K562 (cell line): ENCODE results near the gene MSI1. TPM values are rescaled to one million over a fixed set of nuclear protein-coding genes. Genes with fewer than 3 reads are reported as not detected.

Experiments
- ATAC-seq: fragments of 200-7000 bp; cut with Tn5 transposase; 3 replicates; pipeline ENCODE4 v1.9.1; 2020; ENCODE audit warnings: moderate library complexity
- BruUV-seq: library from RNA; stranded (reverse); fragments of 400-500 nt; replicated peaks from 2 replicates; lab custom pipeline; 2021; lab: Mats Ljungman, UMichigan
- CTCF ChIA-PET: fragments of 300-600 bp; formaldehyde crosslinking; extraction: SDS; loops from one replicate; lab custom pipeline; 2021; ENCODE audit warnings: low intra/inter-chr PET ratio; lab: Yijun Ruan, JAX
- POLR2A ChIA-PET: fragments of 300-600, 350-650 bp; sonication (Branson Sonifier 250); formaldehyde crosslinking; extraction: SDS; loops from one replicate; lab custom pipeline; 2021; ENCODE audit warnings: antibody characterized with exemption, inconsistent platforms; lab: Yijun Ruan, JAX
- DNase-seq, 4 experiments: peaks; one replicate each; pipeline versions ENCODE4 v3.0.0 to v3.0.0-alpha.2; 2011 to 2018; ENCODE audit warnings: low spot score in 3 of 4, mixed read lengths in 3 of 4; ENCODE audit errors: extremely low read depth in 1 of 4
- FAIRE-seq: peaks from 2 replicates; lab custom pipeline; 2011; peaks lifted over from hg19 to GRCh38; lab: Jason Lieb, UNC
- H2AFZ ChIP-seq: 2 replicates; pipeline ENCODE4 v1.6.0; 2011; ENCODE audit warnings: low read depth, low read length, control low read depth, inconsistent platforms
- H3K27ac ChIP-seq: fragments of 200-600 bp; 3 replicates; pipeline ENCODE4 v1.8.0; 2011; ENCODE audit warnings: low read depth, mild to moderate bottlenecking, control low read depth, inconsistent platforms, low read length, moderate library complexity, mixed read lengths; ENCODE audit errors: extremely low read depth
- H3K27me3 ChIP-seq, 2 experiments: fragments of 300-600 bp in 1 of 2; 2 replicates in 1 of 2; 3 replicates in 1 of 2; pipeline versions ENCODE4 v1.6.0 to v1.8.0; 2011; ENCODE audit warnings: inconsistent platforms in 2 of 2, low read length in 2 of 2, mild to moderate bottlenecking in 1 of 2, mixed read lengths in 1 of 2, moderate library complexity in 1 of 2; ENCODE audit not compliant: control insufficient read depth in 2 of 2, insufficient read depth in 2 of 2
- H3K36me3 ChIP-seq: fragments of 300-600 bp; 3 replicates; pipeline ENCODE4 v1.8.0; 2011; ENCODE audit warnings: mild to moderate bottlenecking, low read length, inconsistent platforms; ENCODE audit not compliant: control insufficient read depth, insufficient read depth
- H3K4me1 ChIP-seq, 2 experiments: fragments of 200-600 bp in 1 of 2; replicated peaks in 1 of 2; 2 replicates in 1 of 2; 3 replicates in 1 of 2; pipeline versions ENCODE4 v1.5.1 to v1.8.0; 2011; ENCODE audit warnings: inconsistent platforms in 2 of 2, low read length in 2 of 2, mild to moderate bottlenecking in 1 of 2, mixed read lengths in 1 of 2, moderate library complexity in 1 of 2; ENCODE audit not compliant: control insufficient read depth in 2 of 2, insufficient read depth in 2 of 2
- H3K4me2 ChIP-seq: 2 replicates; pipeline ENCODE4 v1.6.1; 2011; ENCODE audit warnings: low read length, control low read depth, inconsistent platforms, mixed read lengths; ENCODE audit not compliant: insufficient read depth
- H3K4me3 ChIP-seq: fragments of 200-600 bp; sonication (generic), shearing (Covaris generic); 2 replicates; pipeline ENCODE4 v1.5.1; 2016; ENCODE audit warnings: control low read depth, inconsistent platforms
- H3K79me2 ChIP-seq: fragments of 200-600 bp; 3 replicates; pipeline ENCODE4 v1.8.0; 2011; ENCODE audit warnings: low read length, inconsistent platforms; ENCODE audit not compliant: control insufficient read depth, insufficient read depth
- H3K9ac ChIP-seq, 2 experiments: 2 replicates each; pipeline versions ENCODE4 v1.6.0 to v1.6.1; 2011; ENCODE audit warnings: low read depth in 2 of 2, low read length in 2 of 2, control low read depth in 1 of 2, inconsistent platforms in 1 of 2, mild to moderate bottlenecking in 1 of 2, mixed read lengths in 1 of 2; ENCODE audit not compliant: insufficient read depth in 1 of 2
- H3K9me1 ChIP-seq: one replicate; pipeline ENCODE4 v1.6.0; 2011; ENCODE audit warnings: inconsistent platforms, mild to moderate bottlenecking, low read length, moderate library complexity; ENCODE audit not compliant: control insufficient read depth, insufficient read depth
- H3K9me3 ChIP-seq: replicated peaks from 2 replicates; pipeline ENCODE4 v1.5.1; 2011; ENCODE audit warnings: low read depth, low read length, inconsistent platforms; ENCODE audit not compliant: control insufficient read depth, insufficient read depth
- H4K20me1 ChIP-seq: replicated peaks from 2 replicates; pipeline ENCODE4 v1.6.1; 2011; ENCODE audit warnings: low read length, inconsistent platforms, mixed read lengths; ENCODE audit not compliant: control insufficient read depth, insufficient read depth
- HOMEZ ChIP-seq: fragments of 250-450 bp; sonication (Bioruptor Pico); IDR thresholded peaks from 2 replicates; pipeline ENCODE4 v1.4.0; 2020; ENCODE audit warnings: mild to moderate bottlenecking, moderate library complexity
- MTA2 ChIP-seq: fragments of 450-650 bp; IDR thresholded peaks from 2 replicates; pipeline ENCODE4 v1.6.1; 2016; ENCODE audit warnings: low read depth
- PCBP1 ChIP-seq: fragments of 200-400 bp; formaldehyde crosslinking; IDR thresholded peaks from 2 replicates; pipeline ENCODE4 v1.6.1; 2018; ENCODE audit warnings: mild to moderate bottlenecking, low read depth, low read length; ENCODE audit not compliant: poor library complexity, severe bottlenecking
- RBM39 ChIP-seq: fragments of 200-400 bp; formaldehyde crosslinking; optimal IDR thresholded peaks from 2 replicates; pipeline ENCODE3; 2018; ENCODE audit warnings: low read depth, low read length
- RFX7 ChIP-seq: fragments of 250-450 bp; sonication (Bioruptor Pico); IDR thresholded peaks from 2 replicates; pipeline ENCODE4 v1.5.1; 2021; ENCODE audit warnings: mild to moderate bottlenecking
- SIX5 ChIP-seq, 2 experiments: IDR thresholded peaks; 2 replicates each; pipeline ENCODE4 v1.6.1; 2011; ENCODE audit warnings: low read length in 2 of 2, borderline replicate concordance in 1 of 2, low read depth in 1 of 2, mild to moderate bottlenecking in 1 of 2, moderate library complexity in 1 of 2; ENCODE audit not compliant: insufficient read depth in 1 of 2
- ZBTB8A ChIP-seq: fragments of 450-650 bp; IDR thresholded peaks from 2 replicates; pipeline ENCODE4 v1.6.1; 2018; ENCODE audit warnings: mild to moderate bottlenecking, moderate library complexity; ENCODE audit not compliant: partially characterized antibody
- ZC3H8 ChIP-seq: fragments of 450-650 bp; IDR thresholded peaks from 2 replicates; pipeline ENCODE4 v1.6.1; 2017
- ZKSCAN1 ChIP-seq: fragments of 150-350 bp; IDR thresholded peaks from 2 replicates; pipeline ENCODE4 v1.6.1; 2016; ENCODE audit warnings: low read depth, low read length
- ZNF263 ChIP-seq: sonication (generic); formaldehyde crosslinking; IDR thresholded peaks from 2 replicates; pipeline ENCODE4 v1.8.0; 2022; ENCODE audit warnings: mild to moderate bottlenecking, missing genetic modification reagents, borderline replicate concordance
- ZNF561 ChIP-seq: fragments of 450-650 bp; formaldehyde crosslinking; conservative IDR thresholded peaks from 2 replicates; pipeline ENCODE4 v1.4.0; 2020; ENCODE audit warnings: mild to moderate bottlenecking, moderate library complexity
- ZNF592 ChIP-seq: fragments of 450-650 bp; IDR thresholded peaks from 2 replicates; pipeline ENCODE4 v1.6.1; 2017; ENCODE audit warnings: antibody characterized with exemption, mild to moderate bottlenecking
- ZNF699 ChIP-seq: fragments of 250-450 bp; sonication (Bioruptor Pico); IDR thresholded peaks from 2 replicates; pipeline ENCODE4 v1.8.0; 2021; ENCODE audit warnings: mild to moderate bottlenecking, moderate library complexity; ENCODE audit not compliant: insufficient replicate concordance
- WGBS: fragments of 100-300 bp; shearing (Covaris generic); methylation state at CpG from one replicate; pipeline ENCODE4 v1.1.6; 2016; ENCODE audit warnings: low coverage, mixed read lengths; ENCODE audit not compliant: insufficient coverage; ENCODE audit errors: missing lambda C conversion rate; 5-methylcytosine and 5-hydroxymethylcytosine counted together
- in situ Hi-C: fragments of 300-500 bp; cut with MboI; formaldehyde crosslinking; loops from 4 replicates; pipeline ENCODE4 v1.15.0; 2018; ENCODE audit warnings: inconsistent platforms, mixed read lengths
- intact Hi-C: fragments of 100-400 bp; cut with micrococcal nuclease; formaldehyde crosslinking; loops from 2 replicates; pipeline ENCODE4 v1.14.2; 2022
- polyA plus RNA-seq, 8 experiments: library from polyadenylated mRNA; depleted of rRNA in 4 of 8; stranded (reverse) in 5 of 8; unstranded in 3 of 8; fragments of >200 nt; fragmentation: Nextera tagmentation in 2 of 8; fragmentation: Illumina TruSeq in 1 of 8; extraction: Ambion mirVana in 2 of 8; extraction: Trizol in 1 of 8; gene quantifications; 2 replicates each; pipeline versions ENCODE4 v1.2.1 to v1.2.3, GENCODE V29; 2011 to 2014; ENCODE audit warnings: inconsistent platforms in 1 of 8, missing spikeins in 1 of 8
- total RNA-seq, 7 experiments: library from RNA; depleted of rRNA in 6 of 7; stranded (reverse); fragments of >200 nt in 6 of 7; fragmentation: Illumina TruSeq in 2 of 7; extraction: Trizol in 2 of 7; gene quantifications; 2 replicates each; pipeline versions ENCODE4 v1.2.1 to v1.2.3, GENCODE V29; 2011 to 2021; ENCODE audit warnings: low replicate concordance in 1 of 7

The MSI1 gene
- total and polyA plus RNA-seq, 9 of the 15 experiments (the other 6 are each of a cell fraction or from before 2014, with no cell fraction given): 0.16 TPM; not detected in 8

GRCh38 chr12:120353136-120353535, 15.8 kb downstream of the MSI1 start:
- Histone ChIP-seq H3K36me3 (no peaks in the 10 kb centered on the region), H3K4me2 (no peak overlapping the region), H4K20me1 (0 out of 2 replicates have a peak, but pooled peaks cover 5% of the 10 kb centered on the region), H2AFZ (no peak overlapping the region), H3K27me3 (peaks cover 15 to 37% of the 10 kb centered on the region in 2 experiments; a peak in 4 of 5 replicates), H3K27ac (no peak overlapping the region), H3K4me1 (peaks cover 0 to 5% of the 10 kb centered on the region in 2 experiments; a peak in 3 of 5 replicates), H3K4me3 (no peak overlapping the region), H3K9me1 (no peaks in the 10 kb centered on the region), H3K9me3 (no peaks in the 10 kb centered on the region), H3K79me2 (no peaks in the 10 kb centered on the region), H3K9ac (no peak overlapping the region)
- no peak for ATAC-seq
- no peak for DNase-seq
- ChIA-PET POLR2A (interaction anchor here (0.6 to 2.1 kb wide), 4 partner anchors 14 to 61 kb away, joined by 3 to 8 read pairs (median 3); partner anchors contain the start of gene RNU4-2), CTCF (no interaction called here)
- in situ Hi-C loops (loop anchor here (5.0 kb wide), 1 partner anchor 79 kb away; no protein-coding TSS in a partner anchor), intact Hi-C loops (no loop called here)
- BruUV-seq: no TSS peak
- 14% methylated on average over 6 of the region's 6 CpGs for WGBS
- FAIRE-seq: no peak
- TF ChIP-seq RBM39 (no peak), ZBTB8A (no peak), ZNF561 (CRISPR knock-in tag) (no peak), MTA2 (no peak), PCBP1 (no peak), ZNF699 (CRISPR knock-in tag) (no peak), SIX5 (IDR thresholded peaks at IDR 0.05; ENCODE audit: borderline replicate concordance in 1 of 2, insufficient read depth in 1 of 2, low read depth in 1 of 2, low read length in 2 of 2) (no peak), RFX7 (CRISPR knock-in tag) (no peak), ZNF592 (no peak), HOMEZ (no peak), ZKSCAN1 (no peak), ZNF263 (no peak), ZC3H8 (no peak)
